C4-2B (cell line): ENCODE measurements around the gene C1orf159.

Experiments
- ZFX ChIP-seq: fragments of 450-650 bp; IDR thresholded peaks from 2 replicates; pipeline ENCODE4 v1.6.1; 2017
- TF ChIP-seq, protein P1 (sequence below): fragments of 450-650 bp; conservative IDR thresholded peaks from 2 replicates; pipeline ENCODE4 v1.5.1; 2017; ENCODE audit warnings: mild to moderate bottlenecking

DNA sequence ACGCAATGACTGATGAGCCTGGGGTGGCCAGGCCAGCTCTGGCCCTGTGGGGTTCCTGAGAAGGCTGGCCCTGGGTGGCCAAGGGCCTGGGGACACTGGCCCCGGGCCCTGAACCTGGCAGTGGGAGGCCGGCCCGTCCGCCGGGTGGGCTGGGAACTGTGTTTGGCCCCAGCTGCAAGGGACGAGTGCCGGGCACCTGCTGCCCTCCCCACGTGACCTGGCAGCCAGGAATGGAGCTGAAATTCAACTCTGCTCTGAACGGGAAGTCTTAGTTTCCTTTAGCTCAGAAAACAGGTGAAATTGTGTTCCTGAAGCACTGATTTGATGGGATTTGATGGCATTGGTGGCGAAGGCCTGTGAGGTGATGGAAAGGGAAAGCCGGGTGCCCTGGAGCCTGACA lies 49.6 kb upstream of the C1orf159 start:
- TF ChIP-seq, protein P1, sequence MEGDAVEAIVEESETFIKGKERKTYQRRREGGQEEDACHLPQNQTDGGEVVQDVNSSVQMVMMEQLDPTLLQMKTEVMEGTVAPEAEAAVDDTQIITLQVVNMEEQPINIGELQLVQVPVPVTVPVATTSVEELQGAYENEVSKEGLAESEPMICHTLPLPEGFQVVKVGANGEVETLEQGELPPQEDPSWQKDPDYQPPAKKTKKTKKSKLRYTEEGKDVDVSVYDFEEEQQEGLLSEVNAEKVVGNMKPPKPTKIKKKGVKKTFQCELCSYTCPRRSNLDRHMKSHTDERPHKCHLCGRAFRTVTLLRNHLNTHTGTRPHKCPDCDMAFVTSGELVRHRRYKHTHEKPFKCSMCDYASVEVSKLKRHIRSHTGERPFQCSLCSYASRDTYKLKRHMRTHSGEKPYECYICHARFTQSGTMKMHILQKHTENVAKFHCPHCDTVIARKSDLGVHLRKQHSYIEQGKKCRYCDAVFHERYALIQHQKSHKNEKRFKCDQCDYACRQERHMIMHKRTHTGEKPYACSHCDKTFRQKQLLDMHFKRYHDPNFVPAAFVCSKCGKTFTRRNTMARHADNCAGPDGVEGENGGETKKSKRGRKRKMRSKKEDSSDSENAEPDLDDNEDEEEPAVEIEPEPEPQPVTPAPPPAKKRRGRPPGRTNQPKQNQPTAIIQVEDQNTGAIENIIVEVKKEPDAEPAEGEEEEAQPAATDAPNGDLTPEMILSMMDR = no peak
- no peak for TF ChIP-seq ZFX
